NCI-H2171 treated with DMSO at 0.1 percent for 48 hours (cell line): ENCODE measurements around the gene PRRT1.
"Not testable (repeated sequence)": the region's sequence is repeated elsewhere in the genome, so short reads cannot be mapped to it uniquely, and the experiment has no call there.

ENCODE experiments used
- DNase-seq: peaks from one replicate; lab custom pipeline; 2025; lab: John Stamatoyannopoulos, UW

PRRT1 gene

GRCh38 chr6:32149932-32150870 is 1.5 kb downstream of the PRRT1 start:
- DNase-seq = no peak

GRCh38 chr6:32149092-32149755 is 2.5 kb downstream of the PRRT1 start:
- no peak for DNase-seq

- no peak for DNase-seq
Observed at GRCh38 chr6:32148289-32149091, 3.2 kb downstream of the PRRT1 start.

- no peak for DNase-seq
Observed at GRCh38 chr6:32147401-32148132, 4.2 kb downstream of the PRRT1 start.

GRCh38 chr6:32146687-32147086 is 5.1 kb downstream of the PRRT1 start:
- DNase-seq = no peak

GRCh38 chr6:32146287-32146686 is 5.5 kb downstream of the PRRT1 start:
- no peak for DNase-seq

GRCh38 chr6:32144238-32144637 is 7.5 kb downstream of the PRRT1 start:
- DNase-seq = not testable (repeated sequence)

GRCh38 chr6:32140420-32141046 is 11.2 kb downstream of the PRRT1 start:
- no peak for DNase-seq

- no peak for DNase-seq
Observed at GRCh38 chr6:32139590-32139989, 12.1 kb downstream of the PRRT1 start.

- no peak for DNase-seq
Observed at GRCh38 chr6:32137454-32137853, 14.3 kb downstream of the PRRT1 start.

- no peak for DNase-seq
Observed at GRCh38 chr6:32133786-32134185, 18.0 kb downstream of the PRRT1 start.

- DNase-seq = no peak
Observed at GRCh38 chr6:32132110-32132509, 19.6 kb downstream of the PRRT1 start.

GRCh38 chr6:32131439-32131948 is 20.2 kb downstream of the PRRT1 start:
- no peak for DNase-seq

GRCh38 chr6:32129297-32130088 is 22.2 kb downstream of the PRRT1 start:
- DNase-seq = no peak

GRCh38 chr6:32128751-32129296 is 22.9 kb downstream of the PRRT1 start:
- no peak for DNase-seq

GRCh38 chr6:32127717-32128592 is 23.8 kb downstream of the PRRT1 start, which contains the start of gene ATF6B:
Gene ATF6B, minus strand, starts transcription at chr6:32128246. Its CDS starts 39 bp downstream, at chr6:32128207.
- peak; percentile 100 for DNase-seq

GRCh38 chr6:32127409-32127716 is 24.4 kb downstream of the PRRT1 start:
- no peak for DNase-seq

- DNase-seq = no peak
Observed at GRCh38 chr6:32126880-32127279, 24.9 kb downstream of the PRRT1 start.

GRCh38 chr6:32123681-32124080 is 28.1 kb downstream of the PRRT1 start:
- no peak for DNase-seq
